Measurements from ENCODE around the gene ALK.

ALK gene

DNA sequence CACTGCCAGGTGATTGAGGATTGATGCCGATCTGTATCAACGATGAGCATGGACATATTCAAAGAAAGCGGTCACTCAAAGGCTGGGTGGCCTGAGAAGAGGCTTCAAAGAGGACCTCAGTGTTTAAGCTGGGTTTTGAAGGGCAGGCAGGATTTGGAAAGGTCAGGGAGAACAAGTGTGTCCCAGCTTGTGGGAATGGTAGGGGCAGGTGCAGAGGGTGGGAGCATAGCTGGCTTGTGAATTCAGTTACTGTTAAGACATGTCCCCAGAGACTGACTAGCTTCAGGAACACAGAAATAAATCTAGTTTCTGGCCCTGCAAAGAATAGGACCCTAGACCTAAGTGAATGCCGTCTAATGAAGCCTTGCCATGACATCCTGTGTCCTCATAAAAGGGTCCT, 442.7 kb downstream of the ALK start:
- no peak overlapping the region for H2AFZ ChIP-seq (ENCODE audit: low read length)
- H3K9ac ChIP-seq (ENCODE audit: low read length) = no peak overlapping the region
- H3F3A ChIP-seq (ENCODE audit: insufficient read depth, low read length) = no peaks in the 10 kb centered on the region
- no peak overlapping the region for H3K4me2 ChIP-seq (ENCODE audit: low read length)
- no peaks in the 10 kb centered on the region for H3K9me2 ChIP-seq (ENCODE audit: low read depth, low read length)
- no peaks in the 10 kb centered on the region for H3K27me3 ChIP-seq (ENCODE audit: insufficient read depth, low read length)
- H4K20me1 ChIP-seq (ENCODE audit: insufficient read depth, low read length) = no peaks in the 10 kb centered on the region
- H3K9me3 ChIP-seq (ENCODE audit: low read length) = no peaks in the 10 kb centered on the region
- H3K4me3 ChIP-seq (ENCODE audit: low read depth, low read length, poor library complexity, severe bottlenecking) = no peak overlapping the region
- no peaks in the 10 kb centered on the region for H3K4me1 ChIP-seq (ENCODE audit: insufficient read depth, low read length, severe bottlenecking)
- H3K79me2 ChIP-seq (ENCODE audit: insufficient read depth, low read length) = no peaks in the 10 kb centered on the region
- no peaks in the 10 kb centered on the region for H3K36me3 ChIP-seq (ENCODE audit: insufficient read depth, low read length)
- TF ChIP-seq, protein P1, sequence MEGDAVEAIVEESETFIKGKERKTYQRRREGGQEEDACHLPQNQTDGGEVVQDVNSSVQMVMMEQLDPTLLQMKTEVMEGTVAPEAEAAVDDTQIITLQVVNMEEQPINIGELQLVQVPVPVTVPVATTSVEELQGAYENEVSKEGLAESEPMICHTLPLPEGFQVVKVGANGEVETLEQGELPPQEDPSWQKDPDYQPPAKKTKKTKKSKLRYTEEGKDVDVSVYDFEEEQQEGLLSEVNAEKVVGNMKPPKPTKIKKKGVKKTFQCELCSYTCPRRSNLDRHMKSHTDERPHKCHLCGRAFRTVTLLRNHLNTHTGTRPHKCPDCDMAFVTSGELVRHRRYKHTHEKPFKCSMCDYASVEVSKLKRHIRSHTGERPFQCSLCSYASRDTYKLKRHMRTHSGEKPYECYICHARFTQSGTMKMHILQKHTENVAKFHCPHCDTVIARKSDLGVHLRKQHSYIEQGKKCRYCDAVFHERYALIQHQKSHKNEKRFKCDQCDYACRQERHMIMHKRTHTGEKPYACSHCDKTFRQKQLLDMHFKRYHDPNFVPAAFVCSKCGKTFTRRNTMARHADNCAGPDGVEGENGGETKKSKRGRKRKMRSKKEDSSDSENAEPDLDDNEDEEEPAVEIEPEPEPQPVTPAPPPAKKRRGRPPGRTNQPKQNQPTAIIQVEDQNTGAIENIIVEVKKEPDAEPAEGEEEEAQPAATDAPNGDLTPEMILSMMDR (IDR thresholded peaks at IDR 0.05; ENCODE audit: low read length) = no peak
- no peak for TF ChIP-seq EZH2 (IDR thresholded peaks at IDR 0.05; ENCODE audit: borderline replicate concordance, low read length)
- no peak overlapping the region for H3K27ac ChIP-seq (ENCODE audit: low read depth, low read length, poor library complexity, severe bottlenecking)

DNA sequence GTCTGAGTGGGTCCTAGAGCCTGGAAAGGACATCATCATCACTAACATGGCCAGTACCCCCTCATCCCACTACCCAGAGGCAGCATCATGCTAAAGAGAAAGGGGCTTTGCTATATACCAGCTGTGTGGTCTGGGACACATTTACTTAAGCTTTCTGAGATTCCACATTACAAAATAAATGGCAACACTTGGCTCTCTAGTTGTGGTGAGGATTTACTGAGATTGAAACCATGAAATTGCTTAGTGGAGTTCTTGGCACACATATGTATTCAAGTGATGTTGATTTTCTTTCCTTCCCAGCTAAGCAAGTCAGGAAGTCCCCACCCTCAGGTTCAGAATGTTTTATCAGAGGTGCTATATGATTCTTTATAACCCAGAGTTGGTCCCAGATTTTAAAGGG, 444.2 kb downstream of the ALK start:
- Histone ChIP-seq H3K9me2 (ENCODE audit: low read depth, low read length) (no peaks in the 10 kb centered on the region), H3K79me2 (ENCODE audit: insufficient read depth, low read length) (no peaks in the 10 kb centered on the region), H3F3A (ENCODE audit: insufficient read depth, low read length) (no peaks in the 10 kb centered on the region), H3K4me3 (ENCODE audit: low read depth, low read length, poor library complexity, severe bottlenecking) (no peak overlapping the region), H3K27ac (ENCODE audit: low read depth, low read length, poor library complexity, severe bottlenecking) (no peak overlapping the region), H3K4me1 (ENCODE audit: insufficient read depth, low read length, severe bottlenecking) (no peaks in the 10 kb centered on the region), H3K9ac (ENCODE audit: low read length) (no peak overlapping the region), H2AFZ (ENCODE audit: low read length) (no peak overlapping the region), H3K27me3 (ENCODE audit: insufficient read depth, low read length) (no peaks in the 10 kb centered on the region), H3K36me3 (ENCODE audit: insufficient read depth, low read length) (no peaks in the 10 kb centered on the region), H4K20me1 (ENCODE audit: insufficient read depth, low read length) (no peaks in the 10 kb centered on the region), H3K9me3 (ENCODE audit: low read length) (no peaks in the 10 kb centered on the region), H3K4me2 (ENCODE audit: low read length) (no peak overlapping the region)
- TF ChIP-seq EZH2 (IDR thresholded peaks at IDR 0.05; ENCODE audit: borderline replicate concordance, low read length) = no peak
- TF ChIP-seq, protein P1 (IDR thresholded peaks at IDR 0.05; ENCODE audit: low read length) = no peak

DNA sequence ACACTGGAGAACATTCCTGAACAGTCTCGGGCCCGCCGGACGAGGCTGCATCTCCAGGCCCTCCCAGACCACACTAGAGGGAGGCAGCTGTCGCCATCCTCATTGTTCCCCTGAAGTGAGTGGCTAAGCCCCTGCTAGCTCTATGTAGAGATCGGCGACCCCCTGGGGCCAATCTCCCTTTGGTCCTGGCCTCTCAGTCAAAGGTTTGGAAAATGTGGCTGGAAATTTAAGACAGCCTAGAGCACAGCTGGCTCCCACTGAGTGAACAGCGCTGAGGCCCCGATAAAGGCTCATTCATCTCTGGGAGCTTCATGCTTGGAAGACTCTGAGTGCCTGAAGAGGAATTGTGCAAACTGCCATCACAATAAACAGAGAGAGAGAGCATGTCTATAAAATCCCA, 445.9 kb downstream of the ALK start:
- Histone ChIP-seq H4K20me1 (ENCODE audit: insufficient read depth, low read length) (no peaks in the 10 kb centered on the region), H3K4me3 (ENCODE audit: low read depth, low read length, poor library complexity, severe bottlenecking) (no peak overlapping the region), H3K79me2 (ENCODE audit: insufficient read depth, low read length) (no peaks in the 10 kb centered on the region), H3K4me1 (ENCODE audit: insufficient read depth, low read length, severe bottlenecking) (no peaks in the 10 kb centered on the region), H3K4me2 (ENCODE audit: low read length) (no peak overlapping the region), H3F3A (ENCODE audit: insufficient read depth, low read length) (no peaks in the 10 kb centered on the region), H3K27me3 (ENCODE audit: insufficient read depth, low read length) (no peaks in the 10 kb centered on the region), H3K27ac (ENCODE audit: low read depth, low read length, poor library complexity, severe bottlenecking) (no peak overlapping the region), H3K9ac (ENCODE audit: low read length) (no peak overlapping the region), H3K36me3 (ENCODE audit: insufficient read depth, low read length) (no peaks in the 10 kb centered on the region), H3K9me2 (ENCODE audit: low read depth, low read length) (no peaks in the 10 kb centered on the region), H2AFZ (ENCODE audit: low read length) (no peak overlapping the region), H3K9me3 (ENCODE audit: low read length) (no peaks in the 10 kb centered on the region)
- no peak for TF ChIP-seq EZH2 (IDR thresholded peaks at IDR 0.05; ENCODE audit: borderline replicate concordance, low read length)

DNA sequence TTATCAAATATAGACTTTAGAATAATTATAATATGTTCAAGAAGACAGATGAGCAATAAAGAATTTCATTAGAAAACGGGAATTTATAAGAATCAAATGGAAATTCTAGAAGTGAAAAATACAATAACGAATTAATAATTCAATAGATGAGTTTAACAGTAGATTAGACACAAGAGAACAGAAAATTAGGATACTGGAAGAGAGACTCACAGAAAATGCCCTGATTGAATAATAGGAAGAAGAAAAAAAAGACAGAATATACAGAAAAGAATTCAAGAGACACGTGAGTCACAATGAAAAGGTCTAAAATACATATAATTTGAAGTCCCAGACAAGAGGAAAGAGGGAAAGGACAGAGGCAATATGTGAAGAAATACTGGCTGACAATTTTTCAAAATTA, 451.4 kb downstream of the ALK start:
- Histone ChIP-seq H3K36me3 (ENCODE audit: insufficient read depth, low read length) (no peaks in the 10 kb centered on the region), H2AFZ (ENCODE audit: low read length) (no peak overlapping the region), H3K27me3 (ENCODE audit: insufficient read depth, low read length) (no peaks in the 10 kb centered on the region), H3K9me3 (ENCODE audit: low read length) (no peaks in the 10 kb centered on the region), H3K27ac (ENCODE audit: low read depth, low read length, poor library complexity, severe bottlenecking) (no peak overlapping the region), H3K4me3 (ENCODE audit: low read depth, low read length, poor library complexity, severe bottlenecking) (no peak overlapping the region), H3K9me2 (ENCODE audit: low read depth, low read length) (no peaks in the 10 kb centered on the region), H3K4me2 (ENCODE audit: low read length) (no peak overlapping the region), H4K20me1 (ENCODE audit: insufficient read depth, low read length) (no peaks in the 10 kb centered on the region), H3K79me2 (ENCODE audit: insufficient read depth, low read length) (no peaks in the 10 kb centered on the region), H3F3A (ENCODE audit: insufficient read depth, low read length) (no peaks in the 10 kb centered on the region), H3K4me1 (ENCODE audit: insufficient read depth, low read length, severe bottlenecking) (no peaks in the 10 kb centered on the region), H3K9ac (ENCODE audit: low read length) (no peak overlapping the region)
- TF ChIP-seq EZH2 (IDR thresholded peaks at IDR 0.05; ENCODE audit: borderline replicate concordance, low read length) = no peak
- TF ChIP-seq, protein P1 (IDR thresholded peaks at IDR 0.05; ENCODE audit: low read length) = no peak
